Jurkat, Clone E6-1 (cell line): ENCODE results near the gene CACNA1A.

ENCODE experiments used
- DNase-seq: peaks from one replicate; pipeline ENCODE4 v3.0.0-alpha.2; 2011; ENCODE audit warnings: low read depth, low spot score
- H3K4me3 ChIP-seq: 2 replicates; pipeline ENCODE4 v1.5.1; 2011; ENCODE audit warnings: mild to moderate bottlenecking, low read length, control low read depth, moderate library complexity

Gene CACNA1A

GRCh38 chr19:13294812-13295567 is 211.3 kb downstream of the CACNA1A start:
- no peak for DNase-seq
- H3K4me3 ChIP-seq, result no peak overlapping the region

- DNase-seq, result no peak
- no peak overlapping the region for H3K4me3 ChIP-seq
Measured at GRCh38 chr19:13291913-13292312, 214.4 kb downstream of the CACNA1A start.

GRCh38 chr19:13290741-13291140 is 215.5 kb downstream of the CACNA1A start:
- DNase-seq, result no peak
- no peak overlapping the region for H3K4me3 ChIP-seq

DNA sequence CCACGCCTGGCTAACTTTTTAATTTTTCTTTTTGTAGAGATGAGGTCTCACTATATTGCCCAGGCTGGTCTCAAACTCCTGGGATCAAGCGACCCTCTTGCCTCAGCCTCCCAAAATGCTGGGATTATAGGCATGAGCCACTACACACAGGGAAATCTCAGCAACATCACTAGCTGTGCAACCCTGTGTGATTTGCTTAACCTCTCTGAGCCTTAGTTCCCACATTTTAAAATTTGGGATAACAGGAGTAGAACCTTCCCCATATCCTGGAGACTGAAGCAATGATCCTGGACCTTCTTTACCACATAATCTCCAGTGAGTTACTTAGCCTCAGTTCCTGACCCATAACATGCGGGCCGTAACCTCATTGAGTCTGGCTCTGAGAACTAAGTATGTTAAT is 217.0 kb downstream of the CACNA1A start:
- no peak for DNase-seq
- H3K4me3 ChIP-seq, result no peak overlapping the region

- H3K4me3 ChIP-seq, result no peak overlapping the region
- no peak for DNase-seq
Measured at GRCh38 chr19:13286195-13286985, 219.9 kb downstream of the CACNA1A start.

- no peak overlapping the region for H3K4me3 ChIP-seq
- DNase-seq, result no peak
Measured at GRCh38 chr19:13284929-13285928, 221.1 kb downstream of the CACNA1A start.

DNA sequence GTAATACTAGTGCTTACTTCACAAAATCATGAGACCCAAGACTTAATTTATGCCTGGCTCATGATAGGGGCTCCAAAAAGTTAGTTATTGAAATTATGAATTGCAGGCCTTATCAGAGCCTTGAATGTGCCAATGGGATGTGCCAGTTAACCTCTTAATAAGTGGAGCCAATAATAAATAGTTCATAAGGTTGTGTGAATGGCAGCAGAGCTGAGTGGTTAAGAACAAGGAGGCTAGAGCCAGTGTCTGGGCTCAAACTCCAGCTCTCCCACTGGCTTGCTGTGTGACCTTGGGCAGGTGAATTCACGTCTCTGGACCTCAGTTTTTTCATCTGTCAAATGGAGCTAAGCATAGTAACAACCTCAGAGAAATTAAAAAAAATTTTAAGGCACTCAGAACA is 222.4 kb downstream of the CACNA1A start:
- no peak for DNase-seq
- H3K4me3 ChIP-seq, result no peak overlapping the region

GRCh38 chr19:13282486-13283065 is 223.7 kb downstream of the CACNA1A start:
- DNase-seq, result no peak
- no peak overlapping the region for H3K4me3 ChIP-seq

- H3K4me3 ChIP-seq, result no peak overlapping the region
- no peak for DNase-seq
Measured at GRCh38 chr19:13281567-13282291, 224.6 kb downstream of the CACNA1A start.

DNA sequence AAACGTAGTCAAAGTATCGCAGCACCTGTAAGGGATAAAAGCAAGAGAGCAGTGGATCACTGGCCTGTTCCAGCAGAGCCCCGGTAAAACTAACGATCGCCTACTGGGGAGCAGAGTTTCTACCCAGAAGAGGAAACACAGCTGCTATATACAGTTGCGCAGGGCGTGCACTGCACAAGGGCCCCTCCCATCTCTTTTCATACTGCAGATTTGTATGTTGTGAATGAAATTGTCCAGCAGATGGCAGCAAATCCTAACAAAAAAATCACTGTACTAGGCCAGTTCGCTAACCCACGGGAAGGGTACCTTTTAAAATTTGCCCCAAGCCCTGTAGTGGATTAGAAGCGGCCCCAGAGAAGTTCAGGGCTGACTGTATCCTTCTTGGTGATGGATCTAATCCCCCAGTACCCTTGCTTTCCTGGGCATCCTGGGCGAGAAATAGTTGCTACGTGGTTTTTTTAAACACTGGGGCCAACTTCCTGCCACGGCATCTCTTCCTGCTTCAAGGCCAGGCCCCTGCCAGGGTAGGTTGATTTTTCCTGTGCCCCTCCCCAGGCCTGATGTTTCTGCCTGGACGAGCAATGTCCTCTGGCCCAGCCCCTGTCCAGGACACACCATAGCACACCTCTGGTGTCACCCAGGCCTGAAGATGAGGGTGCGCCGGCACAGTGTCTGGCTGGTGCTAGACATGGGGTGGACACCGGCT is 229.0 kb downstream of the CACNA1A start:
- DNase-seq, result peak; percentile 87
- H3K4me3 ChIP-seq, result peak overlapping the region; percentile 40

GRCh38 chr19:13275016-13275722 is 231.1 kb downstream of the CACNA1A start:
- H3K4me3 ChIP-seq, result no peak overlapping the region
- DNase-seq, result no peak

- no peak overlapping the region for H3K4me3 ChIP-seq
- no peak for DNase-seq
Measured at GRCh38 chr19:13270514-13271105, 235.7 kb downstream of the CACNA1A start.

GRCh38 chr19:13269348-13269747 is 236.9 kb downstream of the CACNA1A start:
- H3K4me3 ChIP-seq, result no peak overlapping the region
- DNase-seq, result peak; percentile 19

GRCh38 chr19:13267889-13268288 is 238.4 kb downstream of the CACNA1A start:
- H3K4me3 ChIP-seq, result no peak overlapping the region
- DNase-seq, result no peak

DNA sequence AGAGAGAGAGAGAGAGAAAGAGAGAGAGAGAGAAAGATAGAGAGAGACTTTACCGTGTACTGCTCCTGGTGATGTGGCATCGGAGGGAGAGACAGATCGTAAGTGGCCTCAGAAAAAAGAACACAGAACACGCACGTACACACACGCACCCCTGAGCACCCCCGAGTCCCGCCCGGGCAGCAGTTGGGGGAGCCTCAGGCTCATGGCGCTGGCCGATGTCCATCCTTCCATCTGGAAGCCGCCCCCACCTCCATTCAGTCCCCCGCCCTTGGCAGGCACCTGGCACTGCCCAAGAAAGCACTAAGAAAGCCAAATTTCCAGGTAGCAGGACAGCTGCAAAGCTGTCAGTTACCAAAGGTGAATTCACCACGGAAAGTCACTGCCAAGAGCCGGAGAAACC is 239.1 kb downstream of the CACNA1A start:
- no peak overlapping the region for H3K4me3 ChIP-seq
- no peak for DNase-seq

GRCh38 chr19:13262450-13262849 is 243.8 kb downstream of the CACNA1A start:
- peak; percentile 42 for DNase-seq

More at GRCh38 chr19:13262450-13262849, 243.8 kb downstream of the CACNA1A start:
- no peak overlapping the region for H3K4me3 ChIP-seq
